ENCODE measurements around the gene ZNRD2. TPM values are rescaled to one million over a fixed set of nuclear protein-coding genes. Genes with fewer than 3 reads are reported as not detected.
A peak's percentile ranks its signal among the peaks of the same experiment; 100 is the strongest.

Gene ZNRD2
- total and polyA plus RNA-seq, 2 of the 8 experiments (the other 6 are each of a cell fraction or from before 2014, with no cell fraction given) = 53.4 to 125 TPM

DNA sequence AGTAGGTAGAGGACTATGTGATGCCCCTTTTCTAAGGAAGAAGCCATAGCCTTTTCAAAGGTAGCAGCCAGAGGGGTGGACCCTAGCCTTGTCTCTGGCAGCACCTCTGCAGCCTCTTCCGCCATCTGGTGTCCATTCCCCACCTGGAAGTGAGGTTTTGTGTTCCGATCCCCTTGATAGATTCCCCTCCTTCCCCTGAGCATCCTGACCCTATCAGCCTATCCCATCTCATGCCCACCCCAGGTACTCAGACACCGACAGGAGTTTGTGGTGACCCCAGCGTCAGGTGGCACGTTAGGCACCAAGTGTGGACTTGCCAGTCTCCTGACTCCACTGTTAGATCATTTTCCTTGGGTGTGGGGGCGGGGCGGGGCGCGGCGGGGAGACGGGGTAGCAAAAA is 1.7 kb downstream of the ZNRD2 start:
- Histone ChIP-seq H3K4me2 (ENCODE audit: insufficient read depth in 1 of 2, low read depth in 2 of 2, low read length in 2 of 2) (peak overlapping the region; percentile 72 to 80), H2BK120ac (replicated peaks; ENCODE audit: low read depth, low read length) (no peak overlapping the region), H3K36me3 (ENCODE audit: control insufficient read depth in 2 of 4, insufficient read depth in 4 of 4, low read length in 3 of 4) (no peaks in the 10 kb centered on the region), H2BK15ac (ENCODE audit: low read length) (no peak overlapping the region), H3K18ac (ENCODE audit: extremely low read depth, low read length) (no peak overlapping the region), H2BK20ac (ENCODE audit: low read length) (no peak overlapping the region), H3K23me2 (ENCODE audit: low read depth, low read length) (peaks cover 14% of the 10 kb centered on the region; the same call in 1 of the 2 replicates), H3K79me2 (ENCODE audit: control insufficient read depth in 1 of 2, insufficient read depth in 2 of 2, low read length in 2 of 2) (peaks cover 0 to 11% of the 10 kb centered on the region in 2 experiments; a peak in 1 of 4 replicates), H4K91ac (replicated peaks; ENCODE audit: insufficient read length, low read length) (no peak overlapping the region), H3K27me3 (replicated peaks in 1 of 4; ENCODE audit: control insufficient read depth in 3 of 4, extremely low read depth in 1 of 4, insufficient read depth in 3 of 4, low read length in 3 of 4) (peaks cover 8 to 27% (median 20%) of the 10 kb centered on the region in 4 experiments), H3K79me1 (ENCODE audit: low read depth, low read length) (peaks cover 2% of the 10 kb centered on the region; the same call in 1 of the 2 replicates), H4K5ac (ENCODE audit: insufficient read length, low read depth, low read length) (peak overlapping the region; percentile 55), H2BK5ac (ENCODE audit: low read depth, low read length) (no peak overlapping the region), H2AK5ac (ENCODE audit: low read depth, low read length) (no peak overlapping the region), H3K4me3 (ENCODE audit: extremely low read depth in 1 of 4, insufficient read depth in 2 of 4, low read depth in 3 of 4, low read length in 4 of 4) (peak overlapping the region; percentile 31 to 91 (median 38); a peak in 6 of 8 replicates), H3K9ac (replicated peaks in 1 of 4; ENCODE audit: extremely low read depth in 1 of 4, low read depth in 3 of 4, low read length in 3 of 4) (no peak overlapping the region), H3K4ac (replicated peaks; ENCODE audit: insufficient read length, low read depth, low read length) (no peak overlapping the region), H2BK12ac (ENCODE audit: low read depth, low read length) (no peak overlapping the region), H4K20me1 (replicated peaks in 1 of 2; ENCODE audit: control insufficient read depth in 1 of 2, insufficient read depth in 2 of 2, low read length in 2 of 2) (peaks cover 15 to 23% of the 10 kb centered on the region in 2 experiments), H3K27ac (ENCODE audit: low read depth, low read length) (no peak overlapping the region), H3K56ac (replicated peaks; ENCODE audit: insufficient read length, low read depth, low read length) (no peak overlapping the region), H4K8ac (ENCODE audit: extremely low read depth, insufficient read depth, low read length) (peak overlapping the region; percentile 8; the same call in 1 of the 2 replicates), H2AFZ (ENCODE audit: low read length) (no peak overlapping the region), H3K4me1 (replicated peaks in 1 of 4; ENCODE audit: control insufficient read depth in 3 of 4, insufficient read depth in 4 of 4, low read length in 3 of 4) (peaks cover 13 to 38% (median 22%) of the 10 kb centered on the region in 4 experiments), H3K9me3 (ENCODE audit: insufficient read depth in 2 of 2, low read depth in 1 of 2, low read length in 1 of 2) (no peaks in the 10 kb centered on the region), H3K14ac (ENCODE audit: insufficient read length) (no peak overlapping the region), H3K23ac (ENCODE audit: insufficient read length) (no peak overlapping the region)
- DNase-seq (ENCODE audit: low read depth in 1 of 2, low spot score in 2 of 2) (no peak), FAIRE-seq (no peak)
- TF ChIP-seq, protein P1, sequence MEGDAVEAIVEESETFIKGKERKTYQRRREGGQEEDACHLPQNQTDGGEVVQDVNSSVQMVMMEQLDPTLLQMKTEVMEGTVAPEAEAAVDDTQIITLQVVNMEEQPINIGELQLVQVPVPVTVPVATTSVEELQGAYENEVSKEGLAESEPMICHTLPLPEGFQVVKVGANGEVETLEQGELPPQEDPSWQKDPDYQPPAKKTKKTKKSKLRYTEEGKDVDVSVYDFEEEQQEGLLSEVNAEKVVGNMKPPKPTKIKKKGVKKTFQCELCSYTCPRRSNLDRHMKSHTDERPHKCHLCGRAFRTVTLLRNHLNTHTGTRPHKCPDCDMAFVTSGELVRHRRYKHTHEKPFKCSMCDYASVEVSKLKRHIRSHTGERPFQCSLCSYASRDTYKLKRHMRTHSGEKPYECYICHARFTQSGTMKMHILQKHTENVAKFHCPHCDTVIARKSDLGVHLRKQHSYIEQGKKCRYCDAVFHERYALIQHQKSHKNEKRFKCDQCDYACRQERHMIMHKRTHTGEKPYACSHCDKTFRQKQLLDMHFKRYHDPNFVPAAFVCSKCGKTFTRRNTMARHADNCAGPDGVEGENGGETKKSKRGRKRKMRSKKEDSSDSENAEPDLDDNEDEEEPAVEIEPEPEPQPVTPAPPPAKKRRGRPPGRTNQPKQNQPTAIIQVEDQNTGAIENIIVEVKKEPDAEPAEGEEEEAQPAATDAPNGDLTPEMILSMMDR (IDR thresholded peaks at IDR 0.05; ENCODE audit: control extremely low read depth in 1 of 3, insufficient read depth in 1 of 3, low read depth in 1 of 3, low read length in 3 of 3) = peak in 2 of 3 experiments; percentile 55 to 77; a peak in 2 of 4 replicates
- TF ChIP-seq NANOG (IDR thresholded peaks at IDR 0.05; ENCODE audit: insufficient read depth, low read depth, low read length, poor library complexity, severe bottlenecking) (no peak), TEAD4 (IDR thresholded peaks at IDR 0.05; ENCODE audit: low read depth, low read length) (no peak), KDM5A (IDR thresholded peaks at IDR 0.05; ENCODE audit: low read length) (0 out of 2 replicates have a peak, but pooled peaks have one; percentile 13), RAD21 (IDR thresholded peaks at IDR 0.05 in 1 of 2, conservative IDR thresholded peaks at IDR 0.05 in 1 of 2; ENCODE audit: low read depth in 2 of 2, low read length in 2 of 2) (peak; percentile 63 to 71), SP1 (IDR thresholded peaks at IDR 0.05; ENCODE audit: low read depth, low read length) (no peak)
- 12% methylated on average over 5 of the region's 11 CpGs; no CpG with 5 or more reads in 1 of the 2 experiments for WGBS, 2 experiments (ENCODE audit: extremely low coverage in 1 of 2, insufficient coverage in 1 of 2, insufficient read length in 1 of 2, insufficient replicate concordance in 2 of 2, low coverage in 1 of 2, low lambda C conversion rate in 2 of 2, missing lambda C conversion rate in 1 of 2)
- CTCF ChIA-PET (ENCODE audit: partially characterized antibody) = interaction anchor here (0.8 to 16.3 kb wide), 16 partner anchors 11 to 113 kb away, joined by 3 to 284 read pairs (median 6); partner anchors contain the start of genes KCNK7, LTBP3, SCYL1 and SIPA1
- POLR2A ChIA-PET (ENCODE audit: partially characterized antibody) = interaction anchor here (1.0 to 3.4 kb wide), 16 partner anchors 8 to 74 kb away, joined by 3 to 25 read pairs (median 5); partner anchors contain the start of genes LTBP3, MALAT1 and MAP3K11
